HEK293 (cell line): Measurements from ENCODE around the gene MUC5AC.

ENCODE experiments used
- GLIS1 ChIP-seq: fragments of 450-650 bp; formaldehyde crosslinking; IDR thresholded peaks from 2 replicates; pipeline ENCODE4 v1.5.1; 2016; ENCODE audit warnings: missing biosample characterization, missing genetic modification characterization
- ZNF266 ChIP-seq: fragments of 450-650 bp; formaldehyde crosslinking; IDR thresholded peaks from 2 replicates; pipeline ENCODE4 v1.5.1; 2016; ENCODE audit warnings: missing biosample characterization, missing genetic modification characterization, low read depth
- TF ChIP-seq, protein P1 (sequence below): fragments of 450-650 bp; formaldehyde crosslinking; IDR thresholded peaks from 2 replicates; pipeline ENCODE4 v1.5.1; 2016; ENCODE audit warnings: missing biosample characterization, missing genetic modification characterization
- TF ChIP-seq, protein P2 (sequence below): fragments of 450-650 bp; formaldehyde crosslinking; IDR thresholded peaks from 2 replicates; pipeline ENCODE4 v1.5.1; 2016; ENCODE audit warnings: missing biosample characterization, missing genetic modification characterization

DNA sequence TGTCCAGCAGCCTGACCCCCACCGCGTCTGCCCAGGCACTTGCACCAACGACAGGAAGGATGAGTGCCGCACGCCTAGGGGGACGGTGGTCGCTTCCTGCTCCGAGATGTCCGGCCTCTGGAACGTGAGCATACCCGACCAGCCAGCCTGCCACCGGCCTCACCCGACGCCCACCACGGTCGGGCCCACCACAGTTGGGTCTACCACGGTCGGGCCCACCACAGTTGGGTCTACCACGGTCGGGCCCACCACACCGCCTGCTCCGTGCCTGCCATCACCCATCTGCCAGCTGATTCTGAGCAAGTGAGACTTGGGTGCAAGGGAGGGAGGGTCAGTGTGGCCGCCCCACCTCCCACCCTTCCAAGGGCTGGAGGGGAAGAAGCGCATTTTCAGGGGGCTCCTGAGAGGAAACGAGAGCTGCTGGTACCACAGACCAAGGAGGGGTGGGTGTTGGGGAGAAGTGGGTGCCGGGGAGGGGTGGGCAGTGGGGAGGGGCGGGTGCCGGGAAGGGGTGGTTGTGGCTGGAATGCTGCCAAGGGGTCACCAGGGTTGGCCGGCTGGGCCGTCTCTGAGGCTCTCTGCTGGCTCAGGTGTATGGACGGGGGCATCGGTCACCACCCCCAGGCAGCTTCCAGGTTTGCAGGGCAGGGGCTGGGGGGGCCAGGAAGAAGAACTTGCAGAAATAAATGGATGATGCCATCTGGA lies 37.4 kb downstream of the MUC5AC start:
- TF ChIP-seq, protein P1, sequence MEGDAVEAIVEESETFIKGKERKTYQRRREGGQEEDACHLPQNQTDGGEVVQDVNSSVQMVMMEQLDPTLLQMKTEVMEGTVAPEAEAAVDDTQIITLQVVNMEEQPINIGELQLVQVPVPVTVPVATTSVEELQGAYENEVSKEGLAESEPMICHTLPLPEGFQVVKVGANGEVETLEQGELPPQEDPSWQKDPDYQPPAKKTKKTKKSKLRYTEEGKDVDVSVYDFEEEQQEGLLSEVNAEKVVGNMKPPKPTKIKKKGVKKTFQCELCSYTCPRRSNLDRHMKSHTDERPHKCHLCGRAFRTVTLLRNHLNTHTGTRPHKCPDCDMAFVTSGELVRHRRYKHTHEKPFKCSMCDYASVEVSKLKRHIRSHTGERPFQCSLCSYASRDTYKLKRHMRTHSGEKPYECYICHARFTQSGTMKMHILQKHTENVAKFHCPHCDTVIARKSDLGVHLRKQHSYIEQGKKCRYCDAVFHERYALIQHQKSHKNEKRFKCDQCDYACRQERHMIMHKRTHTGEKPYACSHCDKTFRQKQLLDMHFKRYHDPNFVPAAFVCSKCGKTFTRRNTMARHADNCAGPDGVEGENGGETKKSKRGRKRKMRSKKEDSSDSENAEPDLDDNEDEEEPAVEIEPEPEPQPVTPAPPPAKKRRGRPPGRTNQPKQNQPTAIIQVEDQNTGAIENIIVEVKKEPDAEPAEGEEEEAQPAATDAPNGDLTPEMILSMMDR, result no peak
- TF ChIP-seq, protein P2, sequence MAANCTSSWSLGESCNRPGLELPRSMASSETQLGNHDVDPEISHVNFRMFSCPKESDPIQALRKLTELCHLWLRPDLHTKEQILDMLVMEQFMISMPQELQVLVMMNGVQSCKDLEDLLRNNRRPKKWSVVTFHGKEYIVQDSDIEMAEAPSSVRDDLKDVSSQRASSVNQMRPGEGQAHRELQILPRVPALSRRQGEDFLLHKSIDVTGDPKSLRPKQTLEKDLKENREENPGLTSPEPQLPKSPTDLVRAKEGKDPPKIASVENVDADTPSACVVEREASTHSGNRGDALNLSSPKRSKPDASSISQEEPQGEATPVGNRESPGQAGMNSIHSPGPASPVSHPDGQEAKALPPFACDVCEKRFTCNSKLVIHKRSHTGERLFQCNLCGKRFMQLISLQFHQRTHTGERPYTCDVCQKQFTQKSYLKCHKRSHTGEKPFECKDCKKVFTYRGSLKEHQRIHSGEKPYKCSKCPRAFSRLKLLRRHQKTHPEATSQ (tag by site-specific recombination), result no peak
- TF ChIP-seq ZNF266 (tag by site-specific recombination) (no peak), GLIS1 (tag by site-specific recombination) (no peak)
